ENCODE results near the gene FAM76A. TPM values are rescaled to one million over a fixed set of nuclear protein-coding genes. Genes with fewer than 3 reads are reported as not detected.

Gene FAM76A
- total RNA-seq, 1 donor from 2014 or later: 19.3 TPM

- peaks cover 10% of the 10 kb centered on the region for H3K27me3 Mint-ChIP-seq
- H3K36me3 Mint-ChIP-seq (ENCODE audit: low read depth): no peaks in the 10 kb centered on the region
- H3K4me1 Mint-ChIP-seq: no peaks in the 10 kb centered on the region
- ChIA-PET CTCF (no interaction called here), POLR2A (no interaction called here)
- H3K27ac Mint-ChIP-seq: no peak overlapping the region
- no peak for DNase-seq
- H3K9me3 Mint-ChIP-seq: peaks cover 11% of the 10 kb centered on the region
- no peak overlapping the region for H3K4me3 Mint-ChIP-seq
- intact Hi-C loops (cut with micrococcal nuclease): no loop called here
- no peak for TF ChIP-seq CTCF (IDR thresholded peaks at IDR 0.05)
- no peak for ATAC-seq (ENCODE audit: low read depth)
These were observed 11.8 kb upstream of the FAM76A start for GRCh38 chr1:27713869-27714513.

DNA sequence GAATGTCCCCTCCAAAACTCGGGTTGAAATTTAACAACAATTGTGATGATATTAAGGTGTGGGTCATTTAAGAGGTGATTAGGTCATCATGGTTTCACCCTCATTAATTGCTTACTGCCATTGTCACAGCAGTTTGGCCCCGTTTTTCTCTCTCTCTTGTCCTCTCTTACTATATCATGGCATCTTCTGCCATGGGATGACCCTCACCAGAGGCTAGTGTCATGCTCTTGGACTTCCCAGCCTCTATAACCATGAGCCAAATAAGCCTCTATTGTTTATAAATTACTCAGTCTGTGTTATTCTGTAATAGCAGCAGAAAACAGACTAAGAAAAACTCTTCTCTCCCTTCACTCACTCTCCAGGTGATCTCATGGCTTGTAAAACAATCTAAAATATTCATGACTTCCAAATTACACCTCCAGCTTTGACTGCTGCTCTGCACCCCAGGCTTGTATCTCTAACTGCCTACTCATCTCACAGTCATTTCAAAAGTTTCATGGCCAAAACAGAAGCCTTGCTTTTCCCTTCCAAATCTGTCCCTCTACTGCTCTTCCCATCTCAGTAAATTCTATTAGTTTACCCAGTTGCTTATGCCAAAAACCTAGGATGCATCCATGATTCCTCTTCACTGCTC is 9.4 kb upstream of the FAM76A start:
- H3K9me3 Mint-ChIP-seq: peaks cover 11% of the 10 kb centered on the region

DNA sequence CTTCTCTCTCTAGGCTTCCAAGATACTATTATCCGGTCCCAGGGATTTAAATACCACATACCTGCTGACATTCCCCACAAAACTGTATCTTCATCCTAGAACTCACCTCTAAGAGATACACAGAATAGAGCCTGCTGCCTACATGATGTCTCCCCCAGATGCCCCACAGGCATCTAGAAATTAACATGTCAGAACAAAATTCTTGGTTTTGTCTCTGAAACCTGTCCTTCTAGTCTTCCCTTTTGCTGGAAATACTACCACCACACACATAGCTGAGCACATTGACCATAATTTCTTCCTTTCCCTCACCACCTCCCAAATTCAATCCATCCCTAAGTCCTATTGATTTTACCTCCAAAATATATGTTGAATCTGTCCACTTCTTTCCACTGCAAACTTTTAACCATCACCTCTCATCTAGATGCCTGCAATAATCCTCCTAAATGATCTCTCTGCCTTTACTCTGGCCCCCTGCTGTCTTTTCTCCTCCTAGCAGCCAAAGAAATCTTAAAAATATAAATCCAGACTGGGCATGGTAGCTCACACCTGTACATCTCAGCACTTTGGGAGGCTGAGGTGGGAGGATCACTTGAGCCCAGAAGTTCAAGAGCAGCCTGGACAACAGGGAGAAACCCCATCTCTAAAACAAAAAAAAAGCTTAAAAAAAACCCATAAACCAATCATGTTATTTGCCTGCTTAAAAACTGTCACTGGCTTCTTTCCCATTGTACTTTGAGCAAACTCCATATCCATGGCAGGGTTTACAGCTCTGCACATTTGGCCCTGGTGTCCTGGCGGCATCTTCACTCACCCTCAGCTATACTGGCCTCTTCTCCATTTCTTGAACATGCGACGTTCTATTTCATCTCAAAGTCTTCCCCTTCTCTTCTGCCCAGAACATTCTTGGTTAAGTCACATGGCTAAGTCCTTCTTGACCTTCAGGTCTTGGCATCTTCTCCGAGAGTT is 6.2 kb upstream of the FAM76A start:
- ATAC-seq (ENCODE audit: low read depth) (peak; percentile 21), DNase-seq (no peak)
- no peak for TF ChIP-seq CTCF (IDR thresholded peaks at IDR 0.05)
- ChIA-PET POLR2A (interaction anchor here (0.5 to 0.7 kb wide), 3 partner anchors 8 to 354 kb away, joined by 3 to 5 read pairs (median 4); no protein-coding TSS in a partner anchor), CTCF (interaction anchor here (0.7 to 1.5 kb wide), 2 partner anchors 49 to 111 kb away, joined by 3 to 9 read pairs; no protein-coding TSS in a partner anchor)
- H3K4me3 Mint-ChIP-seq: no peak overlapping the region
- no peaks in the 10 kb centered on the region for H3K36me3 Mint-ChIP-seq (ENCODE audit: low read depth)
- H3K27me3 Mint-ChIP-seq: peaks cover 15% of the 10 kb centered on the region
- no peak overlapping the region for H3K27ac Mint-ChIP-seq
- H3K4me1 Mint-ChIP-seq: peaks cover under 1% of the 10 kb centered on the region
- peaks cover 11% of the 10 kb centered on the region for H3K9me3 Mint-ChIP-seq
- intact Hi-C loops (cut with micrococcal nuclease): loop anchor here (1.0 kb wide), 1 partner anchor 50 kb away; no protein-coding TSS in a partner anchor

More for the DNA sequence above, 9.4 kb upstream of the FAM76A start:
- no peak for ATAC-seq (ENCODE audit: low read depth)
- H3K36me3 Mint-ChIP-seq (ENCODE audit: low read depth): no peaks in the 10 kb centered on the region
- no peak for TF ChIP-seq CTCF (IDR thresholded peaks at IDR 0.05)
- intact Hi-C loops (cut with micrococcal nuclease): no loop called here
- POLR2A ChIA-PET: no interaction called here
- DNase-seq: no peak
- H3K27me3 Mint-ChIP-seq: peaks cover 15% of the 10 kb centered on the region
- CTCF ChIA-PET: no interaction called here
- H3K4me3 Mint-ChIP-seq: no peak overlapping the region
- no peak overlapping the region for H3K27ac Mint-ChIP-seq
- H3K4me1 Mint-ChIP-seq: no peaks in the 10 kb centered on the region

- H3K36me3 Mint-ChIP-seq (ENCODE audit: low read depth): peaks cover 14% of the 10 kb centered on the region
- TF ChIP-seq CTCF (IDR thresholded peaks at IDR 0.05): no peak
- no peaks in the 10 kb centered on the region for H3K27me3 Mint-ChIP-seq
- DNase-seq (no peak), ATAC-seq (ENCODE audit: low read depth) (no peak)
- H3K27ac Mint-ChIP-seq: peak overlapping the region; percentile 97
- CTCF ChIA-PET: interaction anchor here (0.6 to 1.3 kb wide), 6 partner anchors 47 to 484 kb away, joined by 3 to 17 read pairs (median 3); partner anchors contain the start of gene IFI6
- peak overlapping the region; percentile 88 for H3K4me3 Mint-ChIP-seq
- POLR2A ChIA-PET: interaction anchor here (0.6 to 2.2 kb wide), 21 partner anchors 19 to 1491 kb away, joined by 3 to 42 read pairs (median 3); partner anchors contain the start of genes CEP85, GPATCH3, IFI6 and MED18
- H3K4me1 Mint-ChIP-seq: peaks cover 26% of the 10 kb centered on the region
- no peaks in the 10 kb centered on the region for H3K9me3 Mint-ChIP-seq
- intact Hi-C loops (cut with micrococcal nuclease): loop anchor here (1.0 to 5.0 kb wide), 7 partner anchors 48 to 713 kb away; partner anchors contain the start of genes IFI6, STX12, SYTL1 and TENT5B
These were observed 794 bp upstream of the FAM76A start for GRCh38 chr1:27724961-27725373.

Measured in activated B cell treated with CpG ODN at 0.5 μM for 24 hours (primary cell).